Mesendoderm (in vitro differentiated cells): Measurements from ENCODE around the gene GNAS.

Experiments used
- DNase-seq: peaks from one replicate; pipeline ENCODE4 v3.0.0; 2013
- H2AK5ac ChIP-seq: 2 replicates; pipeline ENCODE4 v1.6.1; 2013; ENCODE audit warnings: low read length, inconsistent platforms
- H2BK120ac ChIP-seq: 2 replicates; pipeline ENCODE4 v1.6.1; 2013; ENCODE audit warnings: low read depth, mild to moderate bottlenecking, low read length, moderate library complexity, mixed read lengths
- H2BK15ac ChIP-seq: replicated peaks from 2 replicates; pipeline ENCODE4 v1.6.1; 2013; ENCODE audit warnings: low read depth, mild to moderate bottlenecking, moderate library complexity
- H2BK5ac ChIP-seq: 2 replicates; pipeline ENCODE4 v1.6.1; 2013; ENCODE audit warnings: low read length, inconsistent platforms
- H3K18ac ChIP-seq: 2 replicates; pipeline ENCODE4 v1.6.1; 2013; ENCODE audit warnings: mild to moderate bottlenecking, low read length, mixed read lengths
- H3K23ac ChIP-seq: one replicate; pipeline ENCODE4 v1.6.1; 2013; ENCODE audit warnings: low read length
- H3K27ac ChIP-seq: 2 replicates; pipeline ENCODE4 v1.5.1; 2013; ENCODE audit warnings: low read depth, mild to moderate bottlenecking, inconsistent platforms, low read length, moderate library complexity
- H3K27me3 ChIP-seq: 2 replicates; pipeline ENCODE4 v1.6.1; 2013; ENCODE audit warnings: low read length, control low read depth, mild to moderate bottlenecking, inconsistent platforms; ENCODE audit not compliant: insufficient read depth, poor library complexity
- H3K36me3 ChIP-seq: 2 replicates; pipeline ENCODE4 v1.6.1; 2013; ENCODE audit warnings: low read length, inconsistent platforms; ENCODE audit not compliant: control insufficient read depth, insufficient read depth
- H3K4ac ChIP-seq: one replicate; pipeline ENCODE4 v1.6.1; 2013; ENCODE audit warnings: low read depth, mild to moderate bottlenecking, low read length, moderate library complexity
- H3K4me1 ChIP-seq: 2 replicates; pipeline ENCODE4 v1.6.1; 2013; ENCODE audit warnings: low read depth, low read length, inconsistent platforms; ENCODE audit not compliant: control insufficient read depth
- H3K4me2 ChIP-seq: 2 replicates; pipeline ENCODE4 v1.6.1; 2013; ENCODE audit warnings: low read length
- H3K4me3 ChIP-seq: 2 replicates; pipeline ENCODE4 v1.5.1; 2013; ENCODE audit warnings: mild to moderate bottlenecking, low read length
- H3K56ac ChIP-seq: one replicate; pipeline ENCODE4 v1.6.1; 2013; ENCODE audit warnings: low read length
- H3K79me1 ChIP-seq: 2 replicates; pipeline ENCODE4 v1.6.1; 2013; ENCODE audit warnings: low read length, inconsistent platforms
- H3K79me2 ChIP-seq: 2 replicates; pipeline ENCODE4 v1.6.1; 2013; ENCODE audit warnings: mild to moderate bottlenecking, low read length; ENCODE audit not compliant: control insufficient read depth, insufficient read depth
- H3K9ac ChIP-seq: 2 replicates; pipeline ENCODE4 v1.6.1; 2013; ENCODE audit warnings: low read length, inconsistent platforms
- H4K5ac ChIP-seq: one replicate; pipeline ENCODE4 v1.6.1; 2013; ENCODE audit warnings: low read length
- H4K8ac ChIP-seq: one replicate; pipeline ENCODE4 v1.6.1; 2013; ENCODE audit warnings: low read depth, mild to moderate bottlenecking, control low read depth, low read length, moderate library complexity
- WGBS: extraction: QIAGEN DNeasy Blood & Tissue Kit; methylation state at CpG from one replicate; pipeline ENCODE4 v1.1.7; 2013; ENCODE audit warnings: low lambda C conversion rate, missing lambda C conversion rate; ENCODE audit not compliant: insufficient coverage; ENCODE audit errors: extremely low coverage; 5-methylcytosine and 5-hydroxymethylcytosine counted together

Gene GNAS

DNA sequence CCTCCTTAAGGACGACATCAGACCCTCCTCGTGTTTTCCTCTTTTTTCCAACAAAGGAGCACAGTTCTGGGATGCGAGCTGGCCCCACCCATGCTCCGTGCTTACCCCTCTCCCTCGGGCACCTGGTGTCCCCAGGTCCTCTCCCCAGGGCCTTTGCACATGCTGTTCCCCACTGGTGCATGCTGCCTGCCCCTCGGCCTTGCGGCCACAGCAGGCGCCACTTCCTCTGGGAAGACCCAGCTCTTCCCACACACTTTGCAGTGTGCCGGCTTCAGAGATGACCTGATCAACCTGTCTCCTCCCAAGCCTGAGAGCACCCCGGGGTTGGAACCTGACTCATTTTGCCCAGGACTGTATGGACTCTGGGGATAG is 41.7 kb upstream of the GNAS start:
- no peak overlapping the region for H3K9ac ChIP-seq
- no peak overlapping the region for H3K4ac ChIP-seq
- no peak overlapping the region for H3K27ac ChIP-seq
- H4K8ac ChIP-seq: no peak overlapping the region
- H4K5ac ChIP-seq: no peak overlapping the region
- no peaks in the 10 kb centered on the region for H3K79me2 ChIP-seq
- no peak overlapping the region for H2BK5ac ChIP-seq
- no peak overlapping the region for H2BK15ac ChIP-seq
- H3K36me3 ChIP-seq: no peaks in the 10 kb centered on the region
- H3K4me3 ChIP-seq: no peak overlapping the region
- no peak for DNase-seq
- WGBS: no CpG with 5 or more reads among the region's 10 CpGs
- H3K56ac ChIP-seq: no peak overlapping the region
- H3K4me2 ChIP-seq: no peak overlapping the region
- H3K79me1 ChIP-seq: no peaks in the 10 kb centered on the region
- no peaks in the 10 kb centered on the region for H3K27me3 ChIP-seq
- H2AK5ac ChIP-seq: no peak overlapping the region
- no peaks in the 10 kb centered on the region for H3K4me1 ChIP-seq
- H3K23ac ChIP-seq: no peak overlapping the region
- no peak overlapping the region for H3K18ac ChIP-seq
- no peak overlapping the region for H2BK120ac ChIP-seq

DNA sequence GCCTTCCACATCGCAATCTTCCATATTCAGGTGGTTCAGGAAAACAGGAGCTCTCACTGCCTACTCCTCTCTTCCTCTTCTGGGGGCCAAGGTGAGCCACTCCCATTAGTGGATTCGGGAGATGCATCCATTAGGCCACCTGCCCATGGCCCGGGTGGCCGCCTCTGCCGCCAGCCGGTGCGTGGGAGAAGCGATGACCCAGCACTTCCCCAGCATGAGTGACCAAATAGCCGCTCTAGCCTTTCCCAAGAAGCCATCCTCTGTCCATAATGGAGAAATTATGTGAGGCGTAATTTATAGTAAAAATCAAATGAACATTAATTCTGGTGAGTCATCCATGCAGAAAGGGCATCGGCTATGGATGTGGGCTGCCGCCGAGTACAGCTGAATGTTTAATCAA is 41.2 kb upstream of the GNAS start:
- Histone ChIP-seq H3K4me1 (no peaks in the 10 kb centered on the region), H2AK5ac (no peak overlapping the region), H3K9ac (no peak overlapping the region), H3K27ac (no peak overlapping the region), H3K79me1 (no peaks in the 10 kb centered on the region), H3K79me2 (no peaks in the 10 kb centered on the region), H3K56ac (no peak overlapping the region), H3K4ac (no peak overlapping the region), H3K23ac (no peak overlapping the region), H3K36me3 (no peaks in the 10 kb centered on the region), H4K5ac (no peak overlapping the region), H2BK5ac (no peak overlapping the region), H4K8ac (no peak overlapping the region), H3K18ac (no peak overlapping the region), H2BK120ac (no peak overlapping the region), H3K27me3 (no peaks in the 10 kb centered on the region), H3K4me2 (no peak overlapping the region), H2BK15ac (no peak overlapping the region), H3K4me3 (no peak overlapping the region)
- DNase-seq: no peak
- WGBS: no CpG with 5 or more reads among the region's 13 CpGs

DNA sequence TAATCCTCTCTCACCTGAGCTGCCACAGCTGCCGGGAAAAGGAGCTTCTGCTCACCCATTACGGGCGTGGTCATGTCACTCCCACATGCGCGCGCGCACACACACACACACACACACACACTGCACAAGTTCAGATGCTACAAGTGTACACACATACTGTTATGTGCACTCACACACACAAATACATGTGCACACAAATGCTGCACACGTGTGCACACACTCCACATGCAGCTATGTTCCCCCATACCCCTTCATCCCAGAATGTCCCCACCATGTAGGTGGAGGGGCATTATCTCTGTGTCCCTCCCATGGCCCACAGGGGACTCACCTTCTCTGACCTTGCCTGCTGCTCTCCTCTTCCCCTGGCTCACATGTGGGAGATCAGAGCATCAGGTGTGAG is 39.1 kb upstream of the GNAS start:
- H3K79me2 ChIP-seq: no peaks in the 10 kb centered on the region
- no peak overlapping the region for H2BK120ac ChIP-seq

DNA sequence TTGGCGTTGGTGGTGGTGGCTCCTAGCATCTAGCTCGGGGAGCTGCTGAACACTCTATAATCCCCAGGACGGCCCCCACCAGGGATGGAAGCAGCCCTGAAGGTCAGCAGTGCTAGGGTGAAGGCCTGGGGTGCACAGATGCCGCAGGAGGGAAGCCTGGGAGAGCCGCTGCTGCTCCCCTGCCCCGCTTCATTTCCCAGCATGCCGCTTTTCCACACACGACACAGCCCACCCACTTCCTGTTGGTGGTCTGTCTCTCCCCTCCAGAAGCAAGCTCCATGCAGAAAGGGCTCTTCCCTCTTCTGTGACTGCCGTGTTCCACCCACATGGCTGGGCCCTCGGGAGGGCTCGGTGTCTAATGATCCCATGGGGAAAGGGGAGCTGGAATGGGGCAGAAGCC is 37.1 kb upstream of the GNAS start:
- H2AK5ac ChIP-seq: no peak overlapping the region
- no peak for DNase-seq
- H3K27me3 ChIP-seq: no peaks in the 10 kb centered on the region
- no peak overlapping the region for H2BK5ac ChIP-seq
- no peak overlapping the region for H3K4me2 ChIP-seq
- H3K23ac ChIP-seq: no peak overlapping the region
- H3K4me1 ChIP-seq: no peaks in the 10 kb centered on the region
- no peaks in the 10 kb centered on the region for H3K79me2 ChIP-seq
- H3K36me3 ChIP-seq: peaks cover 1% of the 10 kb centered on the region
- no peak overlapping the region for H3K4ac ChIP-seq
- no peak overlapping the region for H3K18ac ChIP-seq
- WGBS: no CpG with 5 or more reads among the region's 11 CpGs
- no peak overlapping the region for H3K9ac ChIP-seq
- no peak overlapping the region for H4K8ac ChIP-seq
- H3K4me3 ChIP-seq: no peak overlapping the region
- H2BK15ac ChIP-seq: no peak overlapping the region
- no peak overlapping the region for H4K5ac ChIP-seq
- H3K27ac ChIP-seq: no peak overlapping the region
- H3K56ac ChIP-seq: no peak overlapping the region
- no peak overlapping the region for H2BK120ac ChIP-seq
- no peaks in the 10 kb centered on the region for H3K79me1 ChIP-seq

More for the DNA sequence above, 39.1 kb upstream of the GNAS start:
- no peaks in the 10 kb centered on the region for H3K4me1 ChIP-seq
- no peak overlapping the region for H3K56ac ChIP-seq
- no peak overlapping the region for H3K27ac ChIP-seq
- H4K8ac ChIP-seq: no peak overlapping the region
- no peak overlapping the region for H3K9ac ChIP-seq
- H3K18ac ChIP-seq: no peak overlapping the region
- H3K36me3 ChIP-seq: no peaks in the 10 kb centered on the region
- H3K4me3 ChIP-seq: no peak overlapping the region
- H2BK15ac ChIP-seq: no peak overlapping the region
- no CpG with 5 or more reads among the region's 8 CpGs for WGBS
- no peak for DNase-seq
- H3K4ac ChIP-seq: no peak overlapping the region
- no peaks in the 10 kb centered on the region for H3K79me1 ChIP-seq
- H3K4me2 ChIP-seq: no peak overlapping the region
- no peak overlapping the region for H2BK5ac ChIP-seq
- no peaks in the 10 kb centered on the region for H3K27me3 ChIP-seq
- H4K5ac ChIP-seq: no peak overlapping the region
- H2AK5ac ChIP-seq: no peak overlapping the region
- no peak overlapping the region for H3K23ac ChIP-seq

DNA sequence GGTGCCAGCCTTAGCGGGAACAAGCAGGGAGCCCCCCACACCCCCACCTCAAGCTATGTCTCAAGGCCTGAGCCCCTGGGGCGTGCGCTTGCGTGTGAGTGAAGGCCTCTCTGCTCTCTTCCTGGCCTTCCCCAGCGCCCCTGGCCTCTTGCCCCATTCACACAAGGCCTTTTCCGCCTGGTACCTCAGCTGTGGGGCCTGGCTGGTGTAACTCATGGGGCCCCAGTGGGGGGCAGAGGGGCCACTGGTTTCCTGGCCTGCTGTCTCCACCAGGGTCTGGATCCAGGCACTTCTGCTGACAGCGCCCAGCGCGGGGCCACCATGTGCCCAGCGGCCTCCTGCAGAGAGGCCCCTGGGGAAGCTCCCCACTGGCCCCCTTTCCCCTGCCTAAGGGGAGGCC is 36.5 kb upstream of the GNAS start:
- no peak overlapping the region for H2AK5ac ChIP-seq
- H4K5ac ChIP-seq: no peak overlapping the region
- H3K4me1 ChIP-seq: no peaks in the 10 kb centered on the region
- H3K18ac ChIP-seq: no peak overlapping the region
- no peak overlapping the region for H3K23ac ChIP-seq
- no CpG with 5 or more reads among the region's 10 CpGs for WGBS
- H3K9ac ChIP-seq: no peak overlapping the region
- no peaks in the 10 kb centered on the region for H3K27me3 ChIP-seq
- peaks cover 1% of the 10 kb centered on the region for H3K36me3 ChIP-seq
- no peak overlapping the region for H2BK5ac ChIP-seq
- no peak overlapping the region for H4K8ac ChIP-seq
- H3K56ac ChIP-seq: no peak overlapping the region
- no peaks in the 10 kb centered on the region for H3K79me2 ChIP-seq
- H3K79me1 ChIP-seq: no peaks in the 10 kb centered on the region
- H3K4me2 ChIP-seq: no peak overlapping the region
- no peak overlapping the region for H3K4ac ChIP-seq
- H3K27ac ChIP-seq: no peak overlapping the region
- H2BK120ac ChIP-seq: no peak overlapping the region
- no peak overlapping the region for H2BK15ac ChIP-seq
- no peak overlapping the region for H3K4me3 ChIP-seq
- no peak for DNase-seq

DNA sequence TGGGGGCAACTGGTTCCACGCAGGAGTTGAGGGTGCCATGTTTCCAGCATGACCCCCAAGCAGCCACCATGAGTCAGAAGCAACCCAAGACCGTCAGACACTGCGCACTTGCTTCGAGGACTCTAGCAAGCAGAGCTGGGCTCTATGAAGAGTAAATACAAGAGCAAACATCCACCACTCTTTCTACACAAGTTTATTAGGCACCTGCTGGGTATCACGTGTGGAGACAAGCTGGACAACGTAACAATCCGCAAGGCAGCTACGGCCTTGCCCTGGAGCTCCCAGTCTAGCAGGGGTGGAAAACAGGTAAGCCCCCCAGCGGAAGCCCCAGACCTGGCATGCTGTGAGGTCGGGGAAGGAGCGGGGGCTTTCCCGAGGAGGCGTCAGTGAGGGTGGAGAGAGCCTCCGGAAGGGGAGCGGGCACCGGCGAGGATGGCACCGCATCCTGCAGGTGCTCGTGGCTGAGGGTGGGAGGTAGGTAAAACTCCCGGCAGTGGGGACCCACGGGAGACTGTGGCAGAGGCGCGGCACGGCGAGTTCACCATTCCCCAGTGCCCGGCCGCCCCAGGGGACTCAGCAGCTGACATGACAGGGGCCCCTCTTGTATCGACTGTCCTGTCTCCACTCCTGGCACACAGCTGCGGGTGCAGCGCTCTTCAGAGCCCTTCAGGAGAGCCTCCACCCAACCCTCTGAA is 35.4 kb upstream of the GNAS start:
- no peak overlapping the region for H3K4me2 ChIP-seq
- no peak overlapping the region for H3K18ac ChIP-seq
- H2BK5ac ChIP-seq: no peak overlapping the region
- H3K9ac ChIP-seq: no peak overlapping the region
- H3K4me1 ChIP-seq: no peaks in the 10 kb centered on the region
- no peak overlapping the region for H3K27ac ChIP-seq
- no peak overlapping the region for H2AK5ac ChIP-seq
- H3K79me1 ChIP-seq: no peaks in the 10 kb centered on the region
- no peaks in the 10 kb centered on the region for H3K79me2 ChIP-seq
- H3K36me3 ChIP-seq: peaks cover 1% of the 10 kb centered on the region
- no peak overlapping the region for H4K5ac ChIP-seq
- no peak overlapping the region for H2BK120ac ChIP-seq
- no peak overlapping the region for H3K4ac ChIP-seq
- H3K56ac ChIP-seq: no peak overlapping the region
- no peak overlapping the region for H4K8ac ChIP-seq
- H3K4me3 ChIP-seq: no peak overlapping the region
- H3K27me3 ChIP-seq: no peaks in the 10 kb centered on the region
- no peak overlapping the region for H2BK15ac ChIP-seq
- DNase-seq: no peak
- peak overlapping the region; percentile 24 for H3K23ac ChIP-seq
- WGBS: no CpG with 5 or more reads among the region's 30 CpGs
